GM21723 (cell line): ENCODE data around the gene REXO1.

Experiments used
- ATAC-seq: cut with Tn5 transposase; IDR thresholded peaks from one replicate; pipeline ENCODE4 v1.9.1; 2021; ENCODE audit warnings: mild to moderate bottlenecking, moderate library complexity; ENCODE audit not compliant: unreplicated experiment

The REXO1 gene

GRCh38 chr19:1829958-1830357, 18.3 kb downstream of the REXO1 start:
- no peak for ATAC-seq

GRCh38 chr19:1828279-1829238, 19.7 kb downstream of the REXO1 start:
- no peak for ATAC-seq

- no peak for ATAC-seq
Observed at GRCh38 chr19:1827566-1828278, 20.6 kb downstream of the REXO1 start.

GRCh38 chr19:1826557-1827521, 21.4 kb downstream of the REXO1 start:
- no peak for ATAC-seq

- ATAC-seq, result no peak
Observed at GRCh38 chr19:1825909-1826556, 22.2 kb downstream of the REXO1 start.

- ATAC-seq, result no peak
Observed at GRCh38 chr19:1824252-1824622, 24.0 kb downstream of the REXO1 start.

GRCh38 chr19:1823539-1824251, 24.6 kb downstream of the REXO1 start:
- no peak for ATAC-seq

DNA sequence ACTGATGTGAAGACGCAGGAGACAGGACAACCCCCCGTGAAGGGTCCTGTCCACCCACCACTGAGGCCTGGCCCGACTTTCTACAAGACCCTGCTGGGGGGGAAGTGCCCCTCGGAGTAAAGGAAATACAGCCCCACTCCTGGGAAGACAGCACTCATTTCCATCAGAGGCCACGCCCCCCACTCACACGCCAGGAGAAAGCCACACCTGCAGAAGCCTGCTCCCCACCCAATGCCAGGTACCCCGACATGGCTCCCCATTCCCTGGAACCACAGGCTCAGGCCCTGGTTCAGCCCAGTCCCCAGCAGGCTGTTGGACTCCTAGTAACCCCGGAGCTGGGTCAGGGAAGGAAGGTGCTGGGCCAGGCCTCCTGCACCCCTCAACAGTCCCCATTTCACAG, 25.3 kb downstream of the REXO1 start:
- ATAC-seq, result no peak

GRCh38 chr19:1822210-1822609, 26.1 kb downstream of the REXO1 start:
- ATAC-seq, result no peak

DNA sequence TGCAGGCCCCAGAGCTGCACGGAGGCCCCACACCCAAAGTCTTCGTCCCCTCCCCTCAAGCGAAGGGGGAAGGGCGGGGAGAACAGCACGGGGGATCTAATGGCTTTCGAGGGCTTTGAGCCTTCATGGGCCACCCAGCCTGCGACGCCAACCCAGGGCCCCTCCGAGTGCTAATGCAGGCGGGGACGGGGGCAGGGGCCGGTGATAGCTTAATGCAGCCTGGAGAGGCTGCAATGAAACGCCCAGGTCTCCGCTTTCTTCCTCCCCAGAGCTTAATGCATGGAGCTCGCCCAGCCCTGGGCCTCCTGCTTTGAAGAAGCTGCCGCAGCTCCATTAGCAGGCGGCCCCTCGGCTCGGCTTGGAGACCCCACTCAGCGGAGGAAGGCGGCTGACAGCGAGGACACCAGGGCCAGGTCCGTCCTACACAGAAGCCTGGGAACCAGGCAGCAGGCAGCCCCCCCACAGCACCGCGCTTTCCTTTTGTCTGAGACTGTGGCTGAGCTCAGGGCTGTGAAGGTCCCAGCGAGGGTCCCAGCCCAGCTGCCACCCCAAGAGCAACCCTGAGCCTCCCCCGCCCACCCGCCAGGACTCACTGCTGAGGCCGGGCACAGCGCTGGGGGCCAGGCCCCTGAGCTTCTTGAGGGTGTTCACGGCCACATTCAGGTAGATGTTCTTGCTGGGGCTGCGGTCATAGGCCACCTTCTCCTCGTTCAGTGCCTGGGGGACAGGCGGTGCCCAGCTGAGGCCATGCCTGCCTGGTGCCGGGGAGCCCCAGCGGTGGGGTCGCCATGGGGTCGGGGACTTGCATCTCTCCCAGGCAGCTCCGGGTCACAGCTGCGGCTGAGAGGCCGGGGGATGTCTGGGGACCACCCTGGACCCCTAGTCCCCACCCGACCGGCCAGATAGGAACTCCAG, 28.7 kb downstream of the REXO1 start:
- no peak for ATAC-seq

DNA sequence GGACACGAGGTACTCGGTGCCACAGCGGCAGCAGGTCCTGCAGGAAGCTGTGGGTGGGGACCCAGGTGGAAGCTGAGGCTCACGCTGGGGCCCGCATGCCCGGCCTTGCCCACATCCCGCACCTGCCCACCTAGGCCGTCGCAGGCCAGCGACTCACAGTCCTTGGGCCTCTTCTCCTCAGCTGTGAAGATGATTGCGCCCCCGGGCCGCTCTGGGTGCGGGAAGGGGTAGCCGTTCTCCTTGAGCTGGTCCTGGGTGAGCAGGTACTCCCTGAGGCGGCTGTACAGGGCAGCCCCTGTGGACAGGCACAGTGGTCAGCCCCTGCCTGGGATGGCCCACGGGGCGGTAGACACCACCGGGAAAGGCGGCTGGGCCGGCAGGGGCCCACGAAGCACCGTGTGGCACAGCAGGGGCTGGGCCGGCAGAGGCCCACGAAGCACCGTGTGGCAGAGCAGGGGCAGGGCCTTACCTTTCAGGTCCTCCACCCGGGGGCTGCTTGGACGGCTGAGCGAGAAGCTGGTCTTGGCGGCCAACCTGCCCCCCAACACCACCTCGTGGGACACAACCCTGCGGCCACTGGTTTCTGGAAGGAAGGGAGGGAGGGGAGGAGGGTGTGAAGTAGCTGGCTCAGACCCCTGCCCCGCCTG, 29.6 kb downstream of the REXO1 start:
- ATAC-seq, result no peak

DNA sequence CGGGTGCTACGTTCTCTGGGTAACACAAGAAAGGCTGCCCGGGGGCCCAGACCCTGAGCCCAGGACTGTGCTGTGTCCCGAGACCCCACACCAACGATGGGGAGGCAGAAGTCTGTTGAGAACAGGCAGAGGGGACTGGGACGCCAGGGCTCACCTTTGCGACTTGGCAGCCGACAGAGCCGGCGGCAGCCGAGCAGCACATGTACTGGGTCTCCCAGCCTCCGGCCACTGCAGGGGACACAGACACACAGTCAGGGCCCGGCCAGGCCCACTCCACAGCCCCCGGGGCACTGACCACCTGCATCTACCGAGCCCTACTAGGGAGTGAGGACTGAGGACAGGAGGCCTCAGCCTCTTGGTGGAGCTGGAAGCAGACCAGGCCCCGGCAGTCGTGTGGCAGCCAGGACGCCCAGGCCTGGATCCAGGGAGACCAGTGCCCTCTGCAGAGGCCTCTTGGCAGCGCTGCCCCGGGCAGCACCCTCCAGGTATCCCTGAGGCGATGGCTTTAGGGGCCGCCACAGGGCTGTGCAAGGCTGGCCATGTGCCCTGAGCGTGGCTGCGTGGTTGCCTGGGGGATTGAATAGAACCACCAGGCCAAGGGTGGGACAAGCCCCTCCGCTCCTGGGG, 30.6 kb downstream of the REXO1 start:
- no peak for ATAC-seq

DNA sequence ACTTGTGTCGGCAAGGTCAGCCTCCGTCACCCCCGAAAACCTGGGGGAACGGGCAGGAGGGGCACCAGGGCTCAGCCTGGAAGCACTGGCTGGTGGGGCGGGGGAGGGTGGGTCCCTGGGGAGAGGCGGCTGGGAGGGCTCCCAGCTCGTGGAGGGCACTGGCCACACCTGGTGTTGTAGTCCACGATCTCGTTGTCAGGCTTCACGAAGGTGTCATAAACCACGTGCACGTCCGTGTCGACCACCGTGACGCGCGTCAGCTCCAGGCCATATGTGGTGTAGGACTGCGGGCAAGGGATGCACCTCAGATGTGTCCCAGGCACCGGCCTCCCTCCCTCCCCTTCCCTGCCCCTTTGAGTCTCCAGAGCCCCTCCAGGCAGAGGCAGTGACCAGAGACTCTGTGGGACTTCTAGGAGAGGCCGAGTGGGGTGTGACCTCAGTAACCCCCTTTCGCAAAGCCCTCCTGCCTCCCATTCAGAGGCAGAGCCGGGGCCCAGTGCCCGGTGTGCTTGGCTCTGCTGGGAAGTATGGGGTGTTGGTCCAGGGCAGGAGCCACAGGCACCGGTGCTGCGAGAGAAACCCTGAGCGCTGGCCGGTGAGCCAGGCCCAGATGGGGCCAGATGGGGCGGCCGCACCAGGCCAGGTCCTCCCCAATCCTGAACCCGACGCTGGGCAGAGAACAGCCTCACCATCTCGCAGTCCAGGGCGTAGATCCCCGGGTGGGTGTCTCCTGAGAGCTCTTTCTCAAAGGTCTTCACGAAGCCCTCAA, 31.6 kb downstream of the REXO1 start:
- no peak for ATAC-seq

- no peak for ATAC-seq
Observed at GRCh38 chr19:1815605-1816529, 32.4 kb downstream of the REXO1 start.

- no peak for ATAC-seq
Observed at GRCh38 chr19:1814833-1815604, 33.3 kb downstream of the REXO1 start.
